Measurements from ENCODE around the gene CTSZ. TPM values are rescaled to one million over a fixed set of nuclear protein-coding genes. Genes with fewer than 3 reads are reported as not detected.
"Not testable (repeated sequence)": the region's sequence is repeated elsewhere in the genome, so short reads cannot be mapped to it uniquely, and the experiment has no call there.

CTSZ gene
- total RNA-seq, 1 donor from 2014 or later, result 109 TPM

DNA sequence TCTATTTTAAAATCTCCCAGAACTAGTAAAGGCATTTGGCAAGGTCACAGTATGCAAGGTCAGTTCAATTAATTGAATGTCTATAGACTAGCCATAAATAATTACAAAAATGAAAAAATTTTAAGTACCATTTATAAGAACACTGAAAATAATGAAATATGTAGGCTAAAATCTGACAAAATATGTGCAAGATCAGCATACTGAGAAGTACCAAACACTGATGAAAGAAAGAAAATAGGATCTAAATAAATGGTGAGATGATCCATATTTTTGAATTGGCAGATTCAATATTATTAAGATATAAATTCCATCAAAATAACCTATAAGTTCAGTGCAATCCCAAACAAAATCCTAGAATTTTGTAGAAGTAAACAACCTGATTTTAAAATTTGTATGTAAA lies 54.0 kb downstream of the CTSZ start:
- H3K4me3 ChIP-seq (ENCODE audit: low read depth, low read length), result no peak overlapping the region
- no peaks in the 10 kb centered on the region for H3K27me3 ChIP-seq (ENCODE audit: control insufficient read depth, insufficient read depth, low read length)
- no peaks in the 10 kb centered on the region for H3K36me3 ChIP-seq (ENCODE audit: control insufficient read depth, insufficient read depth, low read length)
- DNase-seq (ENCODE audit: low read depth), result no peak
- TF ChIP-seq, protein P1, sequence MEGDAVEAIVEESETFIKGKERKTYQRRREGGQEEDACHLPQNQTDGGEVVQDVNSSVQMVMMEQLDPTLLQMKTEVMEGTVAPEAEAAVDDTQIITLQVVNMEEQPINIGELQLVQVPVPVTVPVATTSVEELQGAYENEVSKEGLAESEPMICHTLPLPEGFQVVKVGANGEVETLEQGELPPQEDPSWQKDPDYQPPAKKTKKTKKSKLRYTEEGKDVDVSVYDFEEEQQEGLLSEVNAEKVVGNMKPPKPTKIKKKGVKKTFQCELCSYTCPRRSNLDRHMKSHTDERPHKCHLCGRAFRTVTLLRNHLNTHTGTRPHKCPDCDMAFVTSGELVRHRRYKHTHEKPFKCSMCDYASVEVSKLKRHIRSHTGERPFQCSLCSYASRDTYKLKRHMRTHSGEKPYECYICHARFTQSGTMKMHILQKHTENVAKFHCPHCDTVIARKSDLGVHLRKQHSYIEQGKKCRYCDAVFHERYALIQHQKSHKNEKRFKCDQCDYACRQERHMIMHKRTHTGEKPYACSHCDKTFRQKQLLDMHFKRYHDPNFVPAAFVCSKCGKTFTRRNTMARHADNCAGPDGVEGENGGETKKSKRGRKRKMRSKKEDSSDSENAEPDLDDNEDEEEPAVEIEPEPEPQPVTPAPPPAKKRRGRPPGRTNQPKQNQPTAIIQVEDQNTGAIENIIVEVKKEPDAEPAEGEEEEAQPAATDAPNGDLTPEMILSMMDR (IDR thresholded peaks at IDR 0.05; ENCODE audit: insufficient read depth, low read length, poor library complexity, severe bottlenecking), result no peak

- TF ChIP-seq, protein P1 (IDR thresholded peaks at IDR 0.05; ENCODE audit: insufficient read depth, low read length, poor library complexity, severe bottlenecking), result no peak
- Histone ChIP-seq H3K36me3 (ENCODE audit: control insufficient read depth, insufficient read depth, low read length) (no peaks in the 10 kb centered on the region), H3K4me3 (ENCODE audit: low read depth, low read length) (no peak overlapping the region), H3K27me3 (ENCODE audit: control insufficient read depth, insufficient read depth, low read length) (no peaks in the 10 kb centered on the region)
- no peak for DNase-seq (ENCODE audit: low read depth)
Observed at GRCh38 chr20:58950603-58951002, 56.5 kb downstream of the CTSZ start.

GRCh38 chr20:58947797-58948388 lies 59.2 kb downstream of the CTSZ start:
- H3K36me3 ChIP-seq (ENCODE audit: control insufficient read depth, insufficient read depth, low read length); H3K27me3 ChIP-seq (ENCODE audit: control insufficient read depth, insufficient read depth, low read length); H3K4me3 ChIP-seq (ENCODE audit: low read depth, low read length); DNase-seq (ENCODE audit: low read depth): not testable (repeated sequence)

GRCh38 chr20:58945965-58946631 lies 61.0 kb downstream of the CTSZ start:
- DNase-seq (ENCODE audit: low read depth), result no peak
- H3K27me3 ChIP-seq (ENCODE audit: control insufficient read depth, insufficient read depth, low read length), result no peaks in the 10 kb centered on the region
- H3K4me3 ChIP-seq (ENCODE audit: low read depth, low read length), result no peak overlapping the region
- H3K36me3 ChIP-seq (ENCODE audit: control insufficient read depth, insufficient read depth, low read length), result no peaks in the 10 kb centered on the region
- TF ChIP-seq, protein P1 (IDR thresholded peaks at IDR 0.05; ENCODE audit: insufficient read depth, low read length, poor library complexity, severe bottlenecking), result no peak

Other genes with a start within 250 kb of the CTSZ start
- gene GNAS-AS1, start 156.4 kb downstream of the CTSZ start, total RNA-seq, result 0.07 and 1.3 TPM in 2 replicates
- 851 and 877 TPM in 2 replicates for gene GNAS, start 154.5 kb downstream of the CTSZ start, total RNA-seq
- gene NELFCD, start 26.0 kb downstream of the CTSZ start, total RNA-seq, result 43.7 and 49.2 TPM in 2 replicates
- not detected in 2 replicates for gene TUBB1, start 12.2 kb upstream of the CTSZ start, total RNA-seq
- gene ATP5F1E, start 25.1 kb upstream of the CTSZ start, total RNA-seq, result 26.9 and 33.8 TPM in 2 replicates
- gene PRELID3B, start 35.5 kb upstream of the CTSZ start, total RNA-seq, result 61.5 and 79.3 TPM in 2 replicates
- not detected in 2 replicates for gene ZNF831, start 156.6 kb upstream of the CTSZ start, total RNA-seq